HepG2 (cell line): ENCODE measurements around the gene PGC. TPM values are rescaled to one million over a fixed set of nuclear protein-coding genes. Genes with fewer than 3 reads are reported as not detected.
A peak's percentile ranks its signal among the peaks of the same experiment; 100 is the strongest.

Experiments used
- ARNT ChIP-seq: fragments of 450-650 bp; IDR thresholded peaks from 2 replicates; pipeline ENCODE4 v1.6.1; 2017
- BCL6 ChIP-seq: IDR thresholded peaks from 2 replicates; pipeline ENCODE4 v1.6.1; 2016; ENCODE audit warnings: missing genetic modification reagents, missing compliant biosample characterization
- EZH2 ChIP-seq: conservative IDR thresholded peaks from 2 replicates; pipeline ENCODE4 v1.6.1; 2012; ENCODE audit warnings: mild to moderate bottlenecking, low read depth, low read length, moderate library complexity
- GABPA ChIP-seq, 2 experiments: IDR thresholded peaks; 2 replicates each; pipeline ENCODE4 v1.6.1; 2011 to 2016; ENCODE audit warnings: low read depth in 2 of 2, low read length in 1 of 2, missing biosample characterization in 1 of 2, missing genetic modification characterization in 1 of 2
- JUND ChIP-seq: sonication (generic); formaldehyde crosslinking; IDR thresholded peaks from 2 replicates; pipeline ENCODE4 v1.8.0; 2022; ENCODE audit warnings: mild to moderate bottlenecking, missing genetic modification reagents
- POGK ChIP-seq: sonication (generic); formaldehyde crosslinking; conservative IDR thresholded peaks from 2 replicates; pipeline ENCODE4 v1.8.0; 2022; ENCODE audit warnings: mild to moderate bottlenecking, moderate library complexity, missing genetic modification reagents
- THYN1 ChIP-seq: sonication (generic); formaldehyde crosslinking; IDR thresholded peaks from 2 replicates; pipeline ENCODE4 v1.8.1; 2023; ENCODE audit warnings: low read depth, mild to moderate bottlenecking, moderate library complexity, missing genetic modification reagents, borderline replicate concordance
- UBTF ChIP-seq: sonication (generic); formaldehyde crosslinking; IDR thresholded peaks from 2 replicates; pipeline ENCODE4 v1.4.0; 2020; ENCODE audit warnings: mild to moderate bottlenecking, missing genetic modification reagents
- YY1 ChIP-seq: IDR thresholded peaks from 2 replicates; pipeline ENCODE4 v1.6.1; 2011; ENCODE audit warnings: low read length, low read depth, moderate library complexity, mild to moderate bottlenecking; ENCODE audit not compliant: insufficient read depth, insufficient replicate concordance
- ZBTB2 ChIP-seq: sonication (generic); formaldehyde crosslinking; IDR thresholded peaks from 2 replicates; pipeline ENCODE4 v1.8.0; 2022; ENCODE audit warnings: low read depth, missing genetic modification reagents
- ZBTB33 ChIP-seq: sonication (generic); formaldehyde crosslinking; IDR thresholded peaks from 2 replicates; pipeline ENCODE4 v1.4.0; 2020; ENCODE audit warnings: missing genetic modification reagents
- ZBTB38 ChIP-seq: sonication (generic); formaldehyde crosslinking; IDR thresholded peaks from 2 replicates; pipeline ENCODE4 v1.5.1; 2020; ENCODE audit warnings: mild to moderate bottlenecking, missing genetic modification reagents
- ZFAT ChIP-seq: sonication (generic); formaldehyde crosslinking; conservative IDR thresholded peaks from 2 replicates; pipeline ENCODE4 v1.8.1; 2023; ENCODE audit warnings: missing genetic modification reagents, inconsistent platforms
- ZFP36L2 ChIP-seq: sonication (generic); formaldehyde crosslinking; IDR thresholded peaks from 2 replicates; pipeline ENCODE4 v1.4.0; 2020; ENCODE audit warnings: missing genetic modification reagents
- ZNF33A ChIP-seq: sonication (generic); formaldehyde crosslinking; IDR thresholded peaks from 2 replicates; pipeline ENCODE4 v1.5.1; 2020; ENCODE audit warnings: missing genetic modification reagents, mild to moderate bottlenecking, moderate library complexity, borderline replicate concordance
- ZNF615 ChIP-seq: sonication (generic); formaldehyde crosslinking; IDR thresholded peaks from 2 replicates; pipeline ENCODE4 v1.5.0; 2020; ENCODE audit warnings: mild to moderate bottlenecking, missing genetic modification reagents, borderline replicate concordance
- ZNF703 ChIP-seq: sonication (generic); formaldehyde crosslinking; IDR thresholded peaks from 2 replicates; pipeline ENCODE4 v1.5.1; 2020; ENCODE audit warnings: missing genetic modification reagents, mild to moderate bottlenecking, moderate library complexity, borderline replicate concordance
- ZSCAN31 ChIP-seq: sonication (generic); formaldehyde crosslinking; IDR thresholded peaks from 2 replicates; pipeline ENCODE4 v1.5.0; 2020; ENCODE audit warnings: low read depth, mild to moderate bottlenecking, missing genetic modification reagents
- polyA plus RNA-seq, 8 experiments: library from polyadenylated mRNA; depleted of rRNA in 3 of 8; stranded (reverse) in 7 of 8; unstranded in 1 of 8; fragments of >200 nt; fragmentation: Illumina TruSeq in 4 of 8; extraction: Trizol in 4 of 8; gene quantifications; 2 replicates each; pipeline versions ENCODE4 v1.2.1 to v1.2.3, GENCODE V29; 2011 to 2016; ENCODE audit warnings: low read depth in 4 of 8, missing spikeins in 1 of 8, mixed read lengths in 1 of 8; ENCODE audit not compliant: insufficient read depth in 1 of 8
- total RNA-seq, 5 experiments: library from RNA; depleted of rRNA; stranded (reverse); fragments of >200 nt; fragmentation: Illumina TruSeq; extraction: Trizol; gene quantifications; 2 replicates each; pipeline ENCODE4 v1.2.3, GENCODE V29; 2016; ENCODE audit warnings: low read depth in 1 of 5

PGC gene
- total and polyA plus RNA-seq, 2 of the 13 experiments (the other 11 are each of a cell fraction or from before 2014, with no cell fraction given), result 426 to 502 TPM

GRCh38 chr6:41756354-41756753, 9.2 kb upstream of the PGC start (continued):
- no peak for TF ChIP-seq THYN1 (CRISPR knock-in tag)
- TF ChIP-seq ZBTB33 (CRISPR knock-in tag), result 0 out of 2 replicates have a peak, but pooled peaks have one; percentile 18
- TF ChIP-seq EZH2, result no peak
- no peak for TF ChIP-seq BCL6 (CRISPR knock-in tag)
- TF ChIP-seq POGK, result no peak
- no peak for TF ChIP-seq ZNF615 (CRISPR knock-in tag)
- TF ChIP-seq ZFAT (CRISPR knock-in tag), result no peak
- TF ChIP-seq ZSCAN31 (CRISPR knock-in tag), result no peak
- TF ChIP-seq ZNF33A (CRISPR knock-in tag), result no peak
- TF ChIP-seq GABPA (IDR thresholded peaks at IDR 0.05; ENCODE audit: low read depth, low read length), result no peak
- TF ChIP-seq GABPA (CRISPR knock-in tag; IDR thresholded peaks at IDR 0.05; ENCODE audit: low read depth), result no peak
- TF ChIP-seq UBTF (CRISPR knock-in tag), result peak; percentile 35; the same call in 1 of the 2 replicates
- no peak for TF ChIP-seq ZFP36L2 (CRISPR knock-in tag)
- no peak for TF ChIP-seq ARNT
- no peak for TF ChIP-seq JUND
- TF ChIP-seq YY1, result no peak
- TF ChIP-seq ZNF703 (CRISPR knock-in tag), result no peak
- TF ChIP-seq ZBTB2, result no peak
- peak; percentile 85 for TF ChIP-seq ZBTB38 (CRISPR knock-in tag)
